ENCODE results near the gene DYNC1H1. TPM values are rescaled to one million over a fixed set of nuclear protein-coding genes. Genes with fewer than 3 reads are reported as not detected.

Gene DYNC1H1
- total RNA-seq, 1 experiment from 2014 or later: 253 TPM

DNA sequence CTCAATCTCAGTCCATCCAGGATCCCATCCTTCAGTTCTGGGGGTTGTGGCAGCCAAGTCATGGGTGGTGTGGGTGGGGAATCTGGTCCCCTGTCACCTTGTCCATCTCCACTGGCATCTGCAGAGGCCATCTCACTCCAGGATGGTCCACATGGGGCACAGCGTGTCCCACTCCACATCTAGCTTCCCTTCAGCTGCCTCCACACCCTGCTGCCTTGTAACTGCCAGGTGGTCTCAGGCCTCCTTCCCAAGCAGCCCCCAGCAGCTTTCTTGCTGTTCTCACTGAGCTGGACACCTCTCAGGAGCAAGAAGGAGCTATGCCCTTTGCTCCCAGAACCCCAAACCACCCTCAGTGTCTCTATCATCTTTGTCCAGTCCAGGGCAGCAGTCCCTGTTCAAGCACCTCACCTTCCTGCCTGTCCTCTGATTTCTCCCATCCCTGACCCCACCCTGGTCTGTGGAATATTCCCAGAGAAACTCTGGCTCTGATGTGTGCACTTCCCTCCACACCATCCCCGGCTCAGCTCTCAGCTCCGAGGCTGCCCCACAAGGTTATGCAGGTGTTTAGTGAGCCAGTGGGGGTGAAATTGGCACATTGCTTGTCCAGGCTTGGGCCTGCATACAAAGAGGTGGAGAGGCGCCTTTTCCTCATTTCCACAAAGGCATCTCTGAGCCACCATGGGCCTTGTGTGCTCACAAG is 13.7 kb upstream of the DYNC1H1 start:
- Histone ChIP-seq H3K36me3 (no peaks in the 10 kb centered on the region), H3K9me3 (replicated peaks) (no peaks in the 10 kb centered on the region), H3K4me1 (replicated peaks) (peaks cover 10% of the 10 kb centered on the region), H3K27me3 (replicated peaks) (no peaks in the 10 kb centered on the region), H3K27ac (no peak overlapping the region), H3K4me3 (no peak overlapping the region)
- no peak for DNase-seq (ENCODE audit: low read depth in 1 of 2, low spot score in 2 of 2)

DNA sequence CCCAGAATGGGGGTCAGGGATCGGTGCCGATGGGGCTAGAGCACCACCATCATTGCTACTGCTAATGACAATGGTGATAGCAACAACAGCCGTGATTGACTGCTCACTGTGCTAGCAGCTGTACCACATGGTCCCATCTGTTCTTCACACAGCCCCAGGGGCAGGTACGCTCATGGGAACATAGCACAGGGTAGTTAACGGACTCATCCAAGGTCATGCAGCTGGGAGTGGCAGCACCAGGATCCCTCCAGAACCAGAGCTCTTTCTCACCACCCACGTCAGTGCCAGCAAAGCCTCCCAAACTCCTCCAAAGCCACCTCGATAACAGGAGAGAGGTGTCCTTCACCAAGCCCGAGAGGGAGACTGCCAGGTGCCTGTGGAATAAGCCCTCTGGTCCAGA is 11.2 kb upstream of the DYNC1H1 start:
- H3K36me3 ChIP-seq: no peaks in the 10 kb centered on the region
- no peaks in the 10 kb centered on the region for H3K9me3 ChIP-seq (replicated peaks)
- H3K27me3 ChIP-seq (replicated peaks): no peaks in the 10 kb centered on the region
- DNase-seq (ENCODE audit: low read depth in 1 of 2, low spot score in 2 of 2): no peak
- no peak overlapping the region for H3K4me3 ChIP-seq
- H3K27ac ChIP-seq: no peak overlapping the region
- peaks cover 10% of the 10 kb centered on the region for H3K4me1 ChIP-seq (replicated peaks)

DNA sequence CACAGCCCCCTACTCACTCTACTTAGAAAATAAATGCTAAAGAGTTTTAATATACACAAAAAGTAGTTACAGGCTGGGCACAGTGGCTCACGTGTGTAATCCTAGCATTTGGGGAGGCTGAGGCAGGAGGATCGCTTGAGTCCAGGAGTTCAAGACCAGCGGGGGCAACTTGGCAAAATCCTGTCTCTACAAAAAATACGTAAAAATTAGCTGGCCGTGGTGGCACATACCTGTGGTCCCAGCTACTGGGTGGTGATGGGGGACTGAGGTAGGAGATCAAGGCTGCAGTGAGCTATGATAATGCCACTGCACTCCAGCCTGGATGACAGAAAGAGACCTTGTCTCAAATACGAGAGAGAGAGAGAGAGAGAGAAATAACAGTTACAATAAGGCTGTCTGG is 9.9 kb upstream of the DYNC1H1 start:
- peaks cover under 1% of the 10 kb centered on the region; the same call in 1 of the 2 replicates for H3K4me1 ChIP-seq (replicated peaks)
- no peak overlapping the region for H3K4me3 ChIP-seq
- no peaks in the 10 kb centered on the region for H3K9me3 ChIP-seq (replicated peaks)
- DNase-seq (ENCODE audit: low read depth in 1 of 2, low spot score in 2 of 2): no peak
- H3K27ac ChIP-seq: no peak overlapping the region
- no peaks in the 10 kb centered on the region for H3K27me3 ChIP-seq (replicated peaks)
- no peaks in the 10 kb centered on the region for H3K36me3 ChIP-seq

DNA sequence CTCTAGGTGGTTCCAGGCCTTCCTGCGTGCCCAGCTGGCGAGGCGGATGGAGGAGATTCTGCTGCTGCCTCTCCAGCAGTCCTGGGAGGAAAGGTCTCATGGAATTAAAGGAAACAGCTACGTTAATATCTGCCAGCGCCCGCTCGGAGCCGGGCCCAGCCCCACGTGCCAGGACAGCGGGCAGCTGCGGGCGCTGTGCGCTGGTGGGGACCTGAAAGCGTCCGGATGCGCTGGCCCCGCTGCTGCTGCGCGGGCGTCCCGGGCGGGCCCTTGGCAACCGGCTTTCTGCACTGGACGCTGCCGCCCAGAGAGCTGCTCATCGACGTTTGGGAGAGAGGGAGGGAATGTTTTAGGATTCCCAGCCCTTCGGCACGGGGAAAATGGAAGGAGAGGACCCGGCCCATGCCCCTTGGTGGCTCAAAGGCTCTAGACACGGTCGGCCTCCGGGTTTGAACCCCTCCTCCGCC is 8.6 kb upstream of the DYNC1H1 start:
- DNase-seq (ENCODE audit: low read depth in 1 of 2, low spot score in 2 of 2): no peak
- no peak overlapping the region for H3K27ac ChIP-seq
- H3K27me3 ChIP-seq (replicated peaks): no peaks in the 10 kb centered on the region
- H3K4me3 ChIP-seq: no peak overlapping the region
- H3K36me3 ChIP-seq: no peaks in the 10 kb centered on the region
- H3K4me1 ChIP-seq (replicated peaks): no peaks in the 10 kb centered on the region
- no peaks in the 10 kb centered on the region for H3K9me3 ChIP-seq (replicated peaks)

DNA sequence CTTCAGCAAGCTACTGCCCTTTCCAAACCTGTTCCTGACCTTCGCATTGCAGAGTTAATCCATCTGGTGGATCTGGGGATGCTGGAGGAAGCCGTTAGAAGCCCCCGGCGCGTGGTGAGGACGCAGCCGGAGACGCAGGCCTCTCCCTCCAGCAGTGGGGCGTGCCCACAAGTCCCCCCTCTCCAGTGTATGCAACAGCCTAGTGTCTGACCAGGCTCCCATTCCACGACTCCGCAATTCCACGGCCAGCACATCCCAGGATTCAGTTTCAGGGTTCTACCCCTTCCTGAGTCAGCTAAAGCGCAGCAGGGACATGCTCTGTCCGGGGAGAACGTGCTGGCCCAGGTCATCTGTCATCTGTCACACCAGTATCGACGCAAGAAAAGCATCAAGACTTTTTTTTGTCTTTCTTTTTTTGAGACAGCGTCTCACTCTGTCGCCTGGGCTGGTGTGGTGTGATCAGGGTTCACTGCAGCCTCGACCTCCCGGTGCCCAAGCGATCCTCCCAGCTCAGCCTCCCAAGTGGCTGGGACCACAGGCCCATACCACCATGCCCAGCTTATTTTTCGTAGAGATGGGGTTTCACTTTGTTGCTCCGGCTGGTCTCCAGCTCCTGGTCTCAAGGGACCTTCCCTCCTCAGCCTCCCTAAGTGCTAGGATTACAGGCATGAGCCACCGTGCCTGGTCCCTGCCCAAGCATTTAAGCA is 8.0 kb upstream of the DYNC1H1 start:
- no peak for DNase-seq (ENCODE audit: low read depth in 1 of 2, low spot score in 2 of 2)
- no peaks in the 10 kb centered on the region for H3K36me3 ChIP-seq
- no peak overlapping the region for H3K4me3 ChIP-seq
- peaks cover 3% of the 10 kb centered on the region for H3K4me1 ChIP-seq (replicated peaks)
- no peaks in the 10 kb centered on the region for H3K27me3 ChIP-seq (replicated peaks)
- H3K9me3 ChIP-seq (replicated peaks): no peaks in the 10 kb centered on the region
- H3K27ac ChIP-seq: no peak overlapping the region

DNA sequence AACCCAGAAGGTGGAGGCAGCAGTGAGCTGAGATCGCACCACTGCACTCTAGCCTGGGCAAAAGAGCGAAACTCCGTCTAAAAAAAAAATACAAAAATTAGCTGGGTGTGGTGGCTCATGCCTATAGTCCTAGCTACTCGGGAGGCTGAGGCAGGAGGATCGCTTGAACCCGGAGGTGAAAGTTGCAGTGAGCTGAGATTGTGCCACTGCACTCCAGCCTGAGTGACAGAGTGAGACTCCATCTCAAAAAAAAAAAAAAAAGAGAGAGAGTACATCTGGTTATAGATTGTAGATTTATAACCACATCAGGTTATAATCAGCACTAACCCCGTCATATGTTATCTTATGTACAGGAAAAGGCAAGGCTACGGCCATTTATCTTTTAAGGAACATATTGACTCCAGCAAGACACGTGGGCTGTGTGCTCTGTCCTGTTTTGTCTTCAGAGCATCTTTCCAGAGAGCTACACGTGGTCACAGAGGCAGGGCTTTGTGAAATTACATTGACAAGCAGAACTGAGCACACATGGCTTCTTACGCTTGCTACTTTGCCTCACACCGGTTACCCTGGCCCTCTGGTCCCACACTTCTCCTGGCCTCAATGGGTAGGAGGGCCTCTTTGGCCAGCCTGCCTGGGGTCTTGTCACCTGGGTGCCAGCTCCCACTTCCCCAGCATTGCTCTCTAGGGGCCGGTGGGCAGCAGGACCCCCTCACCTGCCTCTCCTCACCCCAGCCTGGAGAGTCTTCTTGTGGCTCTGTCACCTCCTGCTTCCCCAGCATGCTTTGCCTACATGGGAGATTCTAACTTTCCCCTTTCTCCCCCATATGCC is 6.8 kb upstream of the DYNC1H1 start:
- peak in 1 of 2 experiments; percentile 31 for DNase-seq (ENCODE audit: low read depth in 1 of 2, low spot score in 2 of 2)
- no peak overlapping the region for H3K27ac ChIP-seq
- H3K4me3 ChIP-seq: no peak overlapping the region
- no peaks in the 10 kb centered on the region for H3K27me3 ChIP-seq (replicated peaks)
- H3K4me1 ChIP-seq (replicated peaks): peaks cover 12% of the 10 kb centered on the region
- H3K36me3 ChIP-seq: no peaks in the 10 kb centered on the region
- H3K9me3 ChIP-seq (replicated peaks): no peaks in the 10 kb centered on the region

DNA sequence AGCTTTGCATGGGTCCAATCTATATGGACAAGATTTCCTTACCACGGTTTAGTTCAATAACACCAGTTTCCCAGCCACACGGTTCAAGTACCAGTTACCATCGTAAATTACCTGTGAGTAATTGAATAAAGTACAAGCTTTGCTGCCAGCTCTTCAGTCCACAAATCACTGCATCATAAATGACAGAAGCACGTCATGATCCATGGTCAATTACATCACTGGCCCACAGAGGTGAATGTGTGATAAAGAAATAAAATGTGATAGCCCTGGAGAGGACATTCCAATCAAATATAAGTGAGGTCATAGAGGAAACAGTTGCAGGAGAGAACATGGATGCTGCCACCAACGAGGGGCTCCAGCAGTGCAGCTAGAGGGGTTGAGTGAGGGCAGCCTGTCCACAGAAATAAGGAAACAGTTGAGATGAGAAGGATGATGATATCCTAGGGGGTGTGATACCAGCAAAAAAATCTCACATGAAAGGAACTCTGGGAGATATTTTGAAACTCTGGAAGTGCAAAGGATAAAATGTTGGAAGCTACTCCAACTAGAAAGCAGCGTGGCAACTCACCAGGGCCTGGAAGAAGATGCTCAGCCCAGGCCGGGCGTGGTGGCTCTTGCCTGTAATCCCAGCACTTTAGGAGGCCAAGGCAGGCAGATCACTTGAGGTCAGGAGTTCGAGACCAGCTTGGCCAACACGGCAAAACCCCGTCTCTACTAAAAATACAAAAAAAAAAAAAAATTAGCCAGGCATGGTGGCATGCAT is 5.8 kb upstream of the DYNC1H1 start:
- Histone ChIP-seq H3K27ac (no peak overlapping the region), H3K9me3 (replicated peaks) (no peaks in the 10 kb centered on the region), H3K27me3 (replicated peaks) (no peaks in the 10 kb centered on the region), H3K4me3 (no peak overlapping the region), H3K36me3 (no peaks in the 10 kb centered on the region), H3K4me1 (replicated peaks) (peaks cover 17% of the 10 kb centered on the region)
- DNase-seq (ENCODE audit: low read depth in 1 of 2, low spot score in 2 of 2): peak in 1 of 2 experiments; percentile 7

DNA sequence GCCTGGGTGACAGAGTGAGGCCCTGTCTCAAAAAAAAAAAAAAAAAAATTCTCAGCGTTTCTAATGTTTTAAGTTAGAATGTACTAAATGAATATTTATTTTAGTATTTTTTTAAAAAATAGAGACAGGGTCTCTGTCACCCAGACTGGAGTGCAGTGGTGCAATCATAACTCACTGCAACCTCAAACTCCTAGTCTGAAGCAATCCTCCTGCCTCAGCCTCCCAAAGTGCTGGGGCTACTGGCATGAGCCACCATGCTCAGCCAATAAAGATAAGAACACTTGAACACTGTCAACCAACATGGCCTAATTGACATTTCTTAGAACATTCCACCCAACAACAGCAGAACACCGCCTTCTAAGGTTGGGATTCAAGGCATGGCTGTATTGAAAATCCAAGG is 5.1 kb upstream of the DYNC1H1 start:
- DNase-seq (ENCODE audit: low read depth in 1 of 2, low spot score in 2 of 2): no peak
- Histone ChIP-seq H3K27me3 (replicated peaks) (no peaks in the 10 kb centered on the region), H3K9me3 (replicated peaks) (no peaks in the 10 kb centered on the region), H3K27ac (no peak overlapping the region), H3K36me3 (no peaks in the 10 kb centered on the region), H3K4me3 (no peak overlapping the region), H3K4me1 (replicated peaks) (peaks cover 21% of the 10 kb centered on the region)

DNA sequence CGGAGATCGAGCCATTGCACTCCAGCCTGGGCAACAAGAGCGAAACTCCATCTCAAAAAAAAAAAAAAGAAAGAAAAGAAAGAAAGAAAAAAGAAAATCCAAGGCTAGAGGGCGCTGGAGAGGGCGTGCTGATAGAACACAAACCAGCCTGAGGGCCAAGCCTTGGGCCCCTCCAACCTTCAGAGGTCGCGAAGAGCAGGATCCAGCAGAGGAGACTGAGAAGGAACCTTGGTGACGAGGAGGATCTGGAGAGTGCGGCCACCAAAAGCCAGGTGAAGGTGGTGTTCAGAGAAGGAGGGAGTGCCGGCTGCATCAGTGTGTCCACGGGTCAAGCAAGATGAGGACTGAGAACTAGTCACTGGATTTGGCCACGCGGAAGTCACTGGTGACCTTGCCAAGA is 4.1 kb upstream of the DYNC1H1 start:
- DNase-seq (ENCODE audit: low read depth in 1 of 2, low spot score in 2 of 2): peak in 1 of 2 experiments; percentile 26
- Histone ChIP-seq H3K36me3 (peaks cover 9% of the 10 kb centered on the region), H3K27ac (no peak overlapping the region), H3K9me3 (replicated peaks) (no peaks in the 10 kb centered on the region; the same call in 1 of the 2 replicates), H3K4me3 (no peak overlapping the region), H3K27me3 (replicated peaks) (no peaks in the 10 kb centered on the region), H3K4me1 (replicated peaks) (peaks cover 24% of the 10 kb centered on the region)

DNA sequence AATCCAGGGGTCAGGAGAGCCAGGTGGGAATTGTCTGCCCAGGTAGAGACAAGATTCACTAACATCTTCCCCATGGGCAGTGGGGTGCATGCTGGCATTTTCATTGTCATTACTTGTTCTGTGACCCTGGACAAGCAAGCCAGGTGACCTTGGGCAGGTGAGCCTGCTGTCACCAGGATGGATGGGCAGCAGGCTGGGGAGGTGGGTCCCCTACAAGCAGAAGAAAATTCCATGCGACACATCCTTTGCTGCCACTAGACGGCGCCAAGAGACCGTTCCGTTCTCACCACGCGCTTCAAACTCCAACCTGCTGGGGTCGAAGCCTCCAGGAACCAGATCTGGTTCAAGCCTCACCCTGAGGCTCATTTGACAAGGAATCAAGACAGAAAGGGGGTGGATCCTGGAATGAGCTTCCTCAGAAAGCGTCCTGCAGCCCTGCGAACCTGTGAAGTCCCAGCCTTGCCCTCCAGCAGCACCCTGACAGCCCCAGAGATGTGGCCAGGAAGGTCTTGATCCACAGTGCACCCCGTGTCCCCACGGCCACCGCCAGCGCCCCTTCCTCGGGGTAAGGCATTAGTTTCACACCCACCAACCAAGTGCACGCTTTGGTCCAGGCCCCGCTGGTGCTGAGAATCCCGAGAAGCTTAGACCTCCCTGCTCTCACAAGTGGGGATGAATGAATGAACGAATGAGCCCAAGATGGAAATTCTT is 3.2 kb upstream of the DYNC1H1 start:
- Histone ChIP-seq H3K27me3 (replicated peaks) (no peaks in the 10 kb centered on the region), H3K36me3 (peaks cover 16% of the 10 kb centered on the region), H3K4me3 (no peak overlapping the region), H3K9me3 (replicated peaks) (no peaks in the 10 kb centered on the region; the same call in 1 of the 2 replicates), H3K4me1 (replicated peaks) (peaks cover 27% of the 10 kb centered on the region), H3K27ac (no peak overlapping the region)
- DNase-seq (ENCODE audit: low read depth in 1 of 2, low spot score in 2 of 2): peak; percentile 52 to 74

DNA sequence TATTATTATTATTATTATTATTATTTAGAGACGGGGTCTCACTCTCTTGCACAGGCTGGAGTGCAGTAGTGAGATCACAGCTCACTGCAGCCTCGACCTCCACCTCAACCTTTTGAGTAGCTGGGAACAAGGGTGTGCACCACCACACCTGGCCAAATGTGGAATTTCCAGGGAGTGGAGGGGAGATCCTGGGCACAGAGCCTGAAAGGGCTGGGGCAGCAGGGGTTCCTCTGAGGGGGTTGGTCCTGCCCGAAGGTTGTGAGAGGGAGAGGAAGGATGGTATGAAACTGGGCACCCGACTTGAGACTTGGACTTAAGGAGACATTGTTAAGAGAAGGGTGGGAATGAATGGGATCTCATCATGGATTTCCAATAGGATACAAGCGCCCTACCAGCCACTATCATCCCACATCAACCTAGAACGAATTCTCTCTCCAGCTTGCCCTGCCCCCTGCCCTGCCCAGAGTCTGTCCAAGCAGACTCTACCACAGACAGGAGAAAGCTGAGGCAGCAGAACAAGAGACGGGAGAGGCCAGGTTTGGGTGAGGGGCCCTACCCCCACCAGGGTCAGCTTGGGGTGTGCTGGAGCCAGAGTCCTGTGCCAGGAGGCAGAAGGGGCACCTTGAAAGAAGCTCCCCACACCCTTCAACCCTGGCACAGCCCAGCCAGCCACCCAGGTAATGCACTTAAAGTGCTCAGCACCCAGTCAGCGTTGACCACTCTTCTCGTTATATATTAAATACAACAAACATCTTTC is 2.4 kb upstream of the DYNC1H1 start:
- H3K27ac ChIP-seq: peak overlapping the region; percentile 17; the same call in 1 of the 2 replicates
- no peaks in the 10 kb centered on the region; the same call in 1 of the 2 replicates for H3K9me3 ChIP-seq (replicated peaks)
- no peak for DNase-seq (ENCODE audit: low read depth in 1 of 2, low spot score in 2 of 2)
- no peak overlapping the region for H3K4me3 ChIP-seq
- peaks cover 33% of the 10 kb centered on the region for H3K4me1 ChIP-seq (replicated peaks)
- peaks cover 16% of the 10 kb centered on the region for H3K36me3 ChIP-seq
- H3K27me3 ChIP-seq (replicated peaks): no peaks in the 10 kb centered on the region

DNA sequence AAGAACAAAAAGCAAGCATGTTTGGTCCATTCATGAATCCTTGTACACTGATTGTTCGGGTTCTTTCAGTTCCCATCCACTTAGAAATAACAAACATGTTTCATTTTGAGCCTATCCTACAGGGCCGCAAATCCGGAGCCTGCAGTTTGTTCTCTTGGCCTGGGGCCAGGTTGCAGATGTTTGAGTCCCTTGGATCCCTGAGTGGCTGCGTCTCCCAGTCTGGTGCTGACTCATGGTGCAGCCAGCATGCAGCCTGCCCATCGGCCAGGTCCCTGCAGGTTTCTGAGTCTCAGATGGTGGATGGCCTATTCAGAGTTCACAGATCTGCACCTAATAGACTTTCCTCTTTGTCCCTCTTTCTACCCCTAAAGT is 1.9 kb upstream of the DYNC1H1 start:
- Histone ChIP-seq H3K9me3 (replicated peaks) (no peaks in the 10 kb centered on the region; the same call in 1 of the 2 replicates), H3K36me3 (peaks cover 16% of the 10 kb centered on the region), H3K4me3 (no peak overlapping the region), H3K27ac (peak overlapping the region; percentile 17), H3K27me3 (replicated peaks) (no peaks in the 10 kb centered on the region), H3K4me1 (replicated peaks) (peaks cover 36% of the 10 kb centered on the region)
- DNase-seq (ENCODE audit: low read depth in 1 of 2, low spot score in 2 of 2): peak; percentile 68 to 93
